PC-9 (cell line): ENCODE results near the gene MLIP.

Experiments
- EZH2 ChIP-seq: fragments of 200-600 bp; sonication (generic); IDR thresholded peaks from 2 replicates; pipeline ENCODE4 v1.8.0; 2017; ENCODE audit warnings: antibody characterized with exemption, low read depth
- TF ChIP-seq, protein P1 (sequence below): fragments of 200-600 bp; sonication (generic); conservative IDR thresholded peaks from 2 replicates; pipeline ENCODE4 v1.6.1; 2017; ENCODE audit warnings: mixed run types, antibody characterized with exemption, mild to moderate bottlenecking, moderate library complexity

DNA sequence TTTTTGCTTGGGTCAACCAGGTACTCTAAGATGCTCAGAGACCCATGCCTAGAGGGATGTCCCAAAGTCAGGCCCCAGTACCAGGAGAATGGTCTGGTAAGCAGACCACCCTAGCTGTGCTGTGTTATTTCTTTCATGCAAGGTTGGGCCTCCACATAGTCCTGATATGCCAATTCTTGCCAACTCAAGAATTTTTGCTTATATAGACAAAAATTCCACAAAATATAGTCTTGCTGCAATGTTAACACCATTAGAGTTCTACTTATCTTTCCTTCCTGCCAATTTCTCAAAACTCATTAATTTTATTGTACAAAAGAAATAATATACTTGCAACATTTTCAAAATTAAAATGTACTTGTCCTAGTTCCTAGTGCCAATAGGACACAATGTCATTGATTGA lies 163.1 kb downstream of the MLIP start:
- TF ChIP-seq, protein P1, sequence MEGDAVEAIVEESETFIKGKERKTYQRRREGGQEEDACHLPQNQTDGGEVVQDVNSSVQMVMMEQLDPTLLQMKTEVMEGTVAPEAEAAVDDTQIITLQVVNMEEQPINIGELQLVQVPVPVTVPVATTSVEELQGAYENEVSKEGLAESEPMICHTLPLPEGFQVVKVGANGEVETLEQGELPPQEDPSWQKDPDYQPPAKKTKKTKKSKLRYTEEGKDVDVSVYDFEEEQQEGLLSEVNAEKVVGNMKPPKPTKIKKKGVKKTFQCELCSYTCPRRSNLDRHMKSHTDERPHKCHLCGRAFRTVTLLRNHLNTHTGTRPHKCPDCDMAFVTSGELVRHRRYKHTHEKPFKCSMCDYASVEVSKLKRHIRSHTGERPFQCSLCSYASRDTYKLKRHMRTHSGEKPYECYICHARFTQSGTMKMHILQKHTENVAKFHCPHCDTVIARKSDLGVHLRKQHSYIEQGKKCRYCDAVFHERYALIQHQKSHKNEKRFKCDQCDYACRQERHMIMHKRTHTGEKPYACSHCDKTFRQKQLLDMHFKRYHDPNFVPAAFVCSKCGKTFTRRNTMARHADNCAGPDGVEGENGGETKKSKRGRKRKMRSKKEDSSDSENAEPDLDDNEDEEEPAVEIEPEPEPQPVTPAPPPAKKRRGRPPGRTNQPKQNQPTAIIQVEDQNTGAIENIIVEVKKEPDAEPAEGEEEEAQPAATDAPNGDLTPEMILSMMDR, result no peak
- TF ChIP-seq EZH2, result no peak
